HepG2 (cell line): Measurements from ENCODE around the gene RAD18.

ENCODE experiments used
- BORCS8-MEF2B ChIP-seq: sonication (generic); formaldehyde crosslinking; IDR thresholded peaks from 2 replicates; pipeline ENCODE4 v1.8.0; 2022; ENCODE audit warnings: mild to moderate bottlenecking, missing genetic modification reagents
- FOXM1 ChIP-seq: sonication (generic); formaldehyde crosslinking; IDR thresholded peaks from 2 replicates; pipeline ENCODE4 v1.5.0; 2020; ENCODE audit warnings: missing genetic modification reagents
- SP2 ChIP-seq: sonication (generic); formaldehyde crosslinking; IDR thresholded peaks from 2 replicates; pipeline ENCODE4 v1.5.1; 2020; ENCODE audit warnings: mild to moderate bottlenecking, missing genetic modification reagents
- TAF15 ChIP-seq: fragments of 200-400 bp; formaldehyde crosslinking; IDR thresholded peaks from one replicate; pipeline ENCODE4 v1.6.1; 2018; ENCODE audit warnings: mild to moderate bottlenecking, low read depth, low read length; ENCODE audit not compliant: poor library complexity, severe bottlenecking
- TF ChIP-seq, protein P1 (sequence below): sonication (generic); formaldehyde crosslinking; IDR thresholded peaks from 2 replicates; pipeline ENCODE4 v1.4.0; 2020; ENCODE audit warnings: missing genetic modification reagents
- TF ChIP-seq, protein P2 (sequence below): sonication (generic); formaldehyde crosslinking; IDR thresholded peaks from 2 replicates; pipeline ENCODE4 v1.5.0; 2020; ENCODE audit warnings: missing genetic modification reagents
- TF ChIP-seq, protein P3 (sequence below): sonication (generic); formaldehyde crosslinking; IDR thresholded peaks from 2 replicates; pipeline ENCODE4 v1.4.0; 2020; ENCODE audit warnings: mild to moderate bottlenecking, missing genetic modification reagents, borderline replicate concordance

DNA sequence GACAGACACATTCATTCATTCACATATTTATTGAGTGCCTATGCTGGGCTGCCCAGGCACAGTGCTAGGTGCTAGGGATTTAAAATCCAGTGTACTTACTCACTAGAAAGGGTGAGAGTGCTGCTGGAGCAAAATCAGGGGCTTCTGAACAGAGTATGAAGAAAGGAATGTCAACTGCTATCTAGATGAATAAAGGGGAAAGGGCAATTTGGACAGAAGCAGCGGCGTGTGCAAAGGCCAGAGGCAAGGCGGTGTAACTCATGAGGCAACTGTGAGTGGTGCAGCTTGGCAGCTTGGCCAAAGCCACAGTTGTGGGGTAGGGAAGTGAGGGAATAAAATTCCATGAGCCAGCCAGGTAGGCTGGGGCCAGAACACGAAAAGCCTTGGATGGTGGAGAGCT, 76.7 kb downstream of the RAD18 start:
- TF ChIP-seq, protein P1, sequence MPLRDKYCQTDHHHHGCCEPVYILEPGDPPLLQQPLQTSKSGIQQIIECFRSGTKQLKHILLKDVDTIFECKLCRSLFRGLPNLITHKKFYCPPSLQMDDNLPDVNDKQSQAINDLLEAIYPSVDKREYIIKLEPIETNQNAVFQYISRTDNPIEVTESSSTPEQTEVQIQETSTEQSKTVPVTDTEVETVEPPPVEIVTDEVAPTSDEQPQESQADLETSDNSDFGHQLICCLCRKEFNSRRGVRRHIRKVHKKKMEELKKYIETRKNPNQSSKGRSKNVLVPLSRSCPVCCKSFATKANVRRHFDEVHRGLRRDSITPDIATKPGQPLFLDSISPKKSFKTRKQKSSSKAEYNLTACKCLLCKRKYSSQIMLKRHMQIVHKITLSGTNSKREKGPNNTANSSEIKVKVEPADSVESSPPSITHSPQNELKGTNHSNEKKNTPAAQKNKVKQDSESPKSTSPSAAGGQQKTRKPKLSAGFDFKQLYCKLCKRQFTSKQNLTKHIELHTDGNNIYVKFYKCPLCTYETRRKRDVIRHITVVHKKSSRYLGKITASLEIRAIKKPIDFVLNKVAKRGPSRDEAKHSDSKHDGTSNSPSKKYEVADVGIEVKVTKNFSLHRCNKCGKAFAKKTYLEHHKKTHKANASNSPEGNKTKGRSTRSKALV (CRISPR knock-in tag) = no peak
- TF ChIP-seq SP2 (CRISPR knock-in tag) (no peak), BORCS8-MEF2B (CRISPR knock-in tag) (no peak), FOXM1 (CRISPR knock-in tag) (no peak), TAF15 (no peak)
- TF ChIP-seq, protein P2, sequence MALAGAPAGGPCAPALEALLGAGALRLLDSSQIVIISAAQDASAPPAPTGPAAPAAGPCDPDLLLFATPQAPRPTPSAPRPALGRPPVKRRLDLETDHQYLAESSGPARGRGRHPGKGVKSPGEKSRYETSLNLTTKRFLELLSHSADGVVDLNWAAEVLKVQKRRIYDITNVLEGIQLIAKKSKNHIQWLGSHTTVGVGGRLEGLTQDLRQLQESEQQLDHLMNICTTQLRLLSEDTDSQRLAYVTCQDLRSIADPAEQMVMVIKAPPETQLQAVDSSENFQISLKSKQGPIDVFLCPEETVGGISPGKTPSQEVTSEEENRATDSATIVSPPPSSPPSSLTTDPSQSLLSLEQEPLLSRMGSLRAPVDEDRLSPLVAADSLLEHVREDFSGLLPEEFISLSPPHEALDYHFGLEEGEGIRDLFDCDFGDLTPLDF = no peak
- TF ChIP-seq, protein P3, sequence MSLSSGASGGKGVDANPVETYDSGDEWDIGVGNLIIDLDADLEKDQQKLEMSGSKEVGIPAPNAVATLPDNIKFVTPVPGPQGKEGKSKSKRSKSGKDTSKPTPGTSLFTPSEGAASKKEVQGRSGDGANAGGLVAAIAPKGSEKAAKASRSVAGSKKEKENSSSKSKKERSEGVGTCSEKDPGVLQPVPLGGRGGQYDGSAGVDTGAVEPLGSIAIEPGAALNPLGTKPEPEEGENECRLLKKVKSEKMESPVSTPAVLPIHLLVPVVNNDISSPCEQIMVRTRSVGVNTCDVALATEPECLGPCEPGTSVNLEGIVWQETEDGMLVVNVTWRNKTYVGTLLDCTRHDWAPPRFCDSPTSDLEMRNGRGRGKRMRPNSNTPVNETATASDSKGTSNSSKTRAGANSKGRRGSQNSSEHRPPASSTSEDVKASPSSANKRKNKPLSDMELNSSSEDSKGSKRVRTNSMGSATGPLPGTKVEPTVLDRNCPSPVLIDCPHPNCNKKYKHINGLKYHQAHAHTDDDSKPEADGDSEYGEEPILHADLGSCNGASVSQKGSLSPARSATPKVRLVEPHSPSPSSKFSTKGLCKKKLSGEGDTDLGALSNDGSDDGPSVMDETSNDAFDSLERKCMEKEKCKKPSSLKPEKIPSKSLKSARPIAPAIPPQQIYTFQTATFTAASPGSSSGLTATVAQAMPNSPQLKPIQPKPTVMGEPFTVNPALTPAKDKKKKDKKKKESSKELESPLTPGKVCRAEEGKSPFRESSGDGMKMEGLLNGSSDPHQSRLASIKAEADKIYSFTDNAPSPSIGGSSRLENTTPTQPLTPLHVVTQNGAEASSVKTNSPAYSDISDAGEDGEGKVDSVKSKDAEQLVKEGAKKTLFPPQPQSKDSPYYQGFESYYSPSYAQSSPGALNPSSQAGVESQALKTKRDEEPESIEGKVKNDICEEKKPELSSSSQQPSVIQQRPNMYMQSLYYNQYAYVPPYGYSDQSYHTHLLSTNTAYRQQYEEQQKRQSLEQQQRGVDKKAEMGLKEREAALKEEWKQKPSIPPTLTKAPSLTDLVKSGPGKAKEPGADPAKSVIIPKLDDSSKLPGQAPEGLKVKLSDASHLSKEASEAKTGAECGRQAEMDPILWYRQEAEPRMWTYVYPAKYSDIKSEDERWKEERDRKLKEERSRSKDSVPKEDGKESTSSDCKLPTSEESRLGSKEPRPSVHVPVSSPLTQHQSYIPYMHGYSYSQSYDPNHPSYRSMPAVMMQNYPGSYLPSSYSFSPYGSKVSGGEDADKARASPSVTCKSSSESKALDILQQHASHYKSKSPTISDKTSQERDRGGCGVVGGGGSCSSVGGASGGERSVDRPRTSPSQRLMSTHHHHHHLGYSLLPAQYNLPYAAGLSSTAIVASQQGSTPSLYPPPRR (CRISPR knock-in tag) = no peak
